Measurements from ENCODE around the gene CYTH1.
"Not testable (repeated sequence)": the region's sequence is repeated elsewhere in the genome, so short reads cannot be mapped to it uniquely, and the experiment has no call there.

Gene CYTH1

GRCh38 chr17:78687125-78687524, 94.9 kb downstream of the CYTH1 start:
- DNase-seq, result no peak

- no peak for DNase-seq
Observed at GRCh38 chr17:78684026-78684425, 98.0 kb downstream of the CYTH1 start.

GRCh38 chr17:78683408-78683961, 98.6 kb downstream of the CYTH1 start:
- DNase-seq, result no peak

GRCh38 chr17:78682363-78682762, 99.7 kb downstream of the CYTH1 start:
- no peak for DNase-seq

- DNase-seq, result no peak
Observed at GRCh38 chr17:78680436-78680835, 101.6 kb downstream of the CYTH1 start.

GRCh38 chr17:78679495-78680395, 102.3 kb downstream of the CYTH1 start:
- no peak for DNase-seq

- no peak for DNase-seq
Observed at GRCh38 chr17:78678711-78679110, 103.4 kb downstream of the CYTH1 start.

GRCh38 chr17:78678222-78678557, 103.9 kb downstream of the CYTH1 start:
- no peak for DNase-seq

- no peak for DNase-seq
Observed at GRCh38 chr17:78677303-78678221, 104.5 kb downstream of the CYTH1 start.

GRCh38 chr17:78676412-78677302, 105.4 kb downstream of the CYTH1 start:
- DNase-seq, result no peak

- DNase-seq, result no peak
Observed at GRCh38 chr17:78675836-78676235, 106.2 kb downstream of the CYTH1 start.

GRCh38 chr17:78675316-78675616, 106.8 kb downstream of the CYTH1 start:
- DNase-seq, result no peak

GRCh38 chr17:78674595-78675315, 107.3 kb downstream of the CYTH1 start:
- DNase-seq, result no peak

GRCh38 chr17:78674156-78674555, 107.9 kb downstream of the CYTH1 start:
- DNase-seq, result no peak

- no peak for DNase-seq
Observed at GRCh38 chr17:78673395-78673794, 108.7 kb downstream of the CYTH1 start.

- DNase-seq, result no peak
Observed at GRCh38 chr17:78672871-78673371, 109.2 kb downstream of the CYTH1 start.

- no peak for DNase-seq
Observed at GRCh38 chr17:78672005-78672404, 110.1 kb downstream of the CYTH1 start.

- DNase-seq, result not testable (repeated sequence)
Observed at GRCh38 chr17:78671726-78672001, 110.4 kb downstream of the CYTH1 start.

GRCh38 chr17:78670850-78671725, 111.0 kb downstream of the CYTH1 start:
- DNase-seq, result no peak

GRCh38 chr17:78669975-78670518, 112.0 kb downstream of the CYTH1 start:
- DNase-seq, result no peak

All from activated CD4-positive, CD25-positive, alpha-beta regulatory T cell treated with anti-CD3 and anti-CD28 coated beads, Interleukin-2, amount 50 U/mL, for 72 hours (primary cell).